Osteocyte (in vitro differentiated cells): Measurements from ENCODE around the gene TDRKH. TPM values are rescaled to one million over a fixed set of nuclear protein-coding genes. Genes with fewer than 3 reads are reported as not detected.

Experiments used
- DNase-seq: peaks from one replicate; pipeline ENCODE4 v3.0.0; 2021; ENCODE audit warnings: mixed read lengths; ENCODE audit not compliant: unreplicated experiment; ENCODE audit errors: extremely low spot score
- H3K27ac Mint-ChIP-seq: one replicate; pipeline ENCODE4 v1.8.0; 2021; ENCODE audit warnings: mild to moderate bottlenecking, mixed read lengths; ENCODE audit not compliant: unreplicated experiment
- H3K27me3 Mint-ChIP-seq: one replicate; pipeline ENCODE4 v1.8.0; 2021; ENCODE audit warnings: mixed read lengths; ENCODE audit not compliant: unreplicated experiment
- H3K36me3 Mint-ChIP-seq: one replicate; pipeline ENCODE4 v1.8.0; 2021; ENCODE audit warnings: mixed read lengths; ENCODE audit not compliant: unreplicated experiment
- H3K4me1 Mint-ChIP-seq: one replicate; pipeline ENCODE4 v1.8.0; 2021; ENCODE audit warnings: mixed read lengths; ENCODE audit not compliant: unreplicated experiment
- H3K4me3 Mint-ChIP-seq: one replicate; pipeline ENCODE4 v1.8.0; 2021; ENCODE audit warnings: mild to moderate bottlenecking, moderate library complexity, mixed read lengths; ENCODE audit not compliant: unreplicated experiment
- H3K9me3 Mint-ChIP-seq: one replicate; pipeline ENCODE4 v1.8.0; 2021; ENCODE audit warnings: mixed read lengths; ENCODE audit not compliant: unreplicated experiment
- CTCF ChIP-seq: fragments of 200-600 bp; sonication (generic); IDR thresholded peaks from 2 replicates; pipeline ENCODE4 v1.5.0; 2021; ENCODE audit warnings: antibody characterized with exemption, mild to moderate bottlenecking, moderate library complexity
- total RNA-seq: library from RNA; stranded (reverse); gene quantifications from 2 replicates; pipeline ENCODE4 v1.2.1, GENCODE V29; 2021

The TDRKH gene
- total RNA-seq, 1 donor from 2014 or later = 3.6 TPM

GRCh38 chr1:151822404-151822803, 32.1 kb upstream of the TDRKH start:
- H3K4me3 Mint-ChIP-seq = no peak overlapping the region
- DNase-seq = no peak

GRCh38 chr1:151820940-151821339, 30.6 kb upstream of the TDRKH start:
- H3K27me3 Mint-ChIP-seq = peaks cover 14% of the 10 kb centered on the region
- H3K4me3 Mint-ChIP-seq = no peak overlapping the region

More at GRCh38 chr1:151822404-151822803, 32.1 kb upstream of the TDRKH start:
- TF ChIP-seq CTCF = no peak
- Mint-ChIP-seq H3K4me1 (no peaks in the 10 kb centered on the region), H3K36me3 (no peaks in the 10 kb centered on the region), H3K9me3 (no peaks in the 10 kb centered on the region), H3K27me3 (peaks cover 11% of the 10 kb centered on the region), H3K27ac (no peak overlapping the region)

GRCh38 chr1:151819976-151820623, 29.8 kb upstream of the TDRKH start:
- Mint-ChIP-seq H3K4me1 (no peaks in the 10 kb centered on the region), H3K36me3 (no peaks in the 10 kb centered on the region), H3K4me3 (no peak overlapping the region), H3K27ac (no peak overlapping the region), H3K27me3 (peaks cover 7% of the 10 kb centered on the region), H3K9me3 (no peaks in the 10 kb centered on the region)
- TF ChIP-seq CTCF = no peak
- no peak for DNase-seq

More at GRCh38 chr1:151820940-151821339, 30.6 kb upstream of the TDRKH start:
- Mint-ChIP-seq H3K36me3 (no peaks in the 10 kb centered on the region), H3K27ac (no peak overlapping the region), H3K9me3 (no peaks in the 10 kb centered on the region), H3K4me1 (no peaks in the 10 kb centered on the region)
- no peak for TF ChIP-seq CTCF
- no peak for DNase-seq

- Mint-ChIP-seq H3K4me1 (no peaks in the 10 kb centered on the region), H3K9me3 (no peaks in the 10 kb centered on the region), H3K27me3 (peaks cover 5% of the 10 kb centered on the region), H3K27ac (no peak overlapping the region), H3K36me3 (no peaks in the 10 kb centered on the region), H3K4me3 (no peak overlapping the region)
- no peak for DNase-seq
- no peak for TF ChIP-seq CTCF
These were observed 29.0 kb upstream of the TDRKH start for GRCh38 chr1:151819227-151819835.

- TF ChIP-seq CTCF = no peak
- H3K27me3 Mint-ChIP-seq = peaks cover 7% of the 10 kb centered on the region
- H3K4me1 Mint-ChIP-seq = no peaks in the 10 kb centered on the region
- no peak overlapping the region for H3K27ac Mint-ChIP-seq
- no peak overlapping the region for H3K4me3 Mint-ChIP-seq
- no peaks in the 10 kb centered on the region for H3K36me3 Mint-ChIP-seq
- H3K9me3 Mint-ChIP-seq = no peaks in the 10 kb centered on the region
- DNase-seq = no peak
These were observed 27.0 kb upstream of the TDRKH start for GRCh38 chr1:151817353-151817730.
